Measurements from ENCODE around the gene CENPL. TPM values are rescaled to one million over a fixed set of nuclear protein-coding genes. Genes with fewer than 3 reads are reported as not detected.

Gene CENPL
- total and polyA plus RNA-seq, 9 of the 15 experiments (the other 6 are each of a cell fraction or from before 2014, with no cell fraction given): 33.0 to 52.7 (median 39.7) TPM

DNA sequence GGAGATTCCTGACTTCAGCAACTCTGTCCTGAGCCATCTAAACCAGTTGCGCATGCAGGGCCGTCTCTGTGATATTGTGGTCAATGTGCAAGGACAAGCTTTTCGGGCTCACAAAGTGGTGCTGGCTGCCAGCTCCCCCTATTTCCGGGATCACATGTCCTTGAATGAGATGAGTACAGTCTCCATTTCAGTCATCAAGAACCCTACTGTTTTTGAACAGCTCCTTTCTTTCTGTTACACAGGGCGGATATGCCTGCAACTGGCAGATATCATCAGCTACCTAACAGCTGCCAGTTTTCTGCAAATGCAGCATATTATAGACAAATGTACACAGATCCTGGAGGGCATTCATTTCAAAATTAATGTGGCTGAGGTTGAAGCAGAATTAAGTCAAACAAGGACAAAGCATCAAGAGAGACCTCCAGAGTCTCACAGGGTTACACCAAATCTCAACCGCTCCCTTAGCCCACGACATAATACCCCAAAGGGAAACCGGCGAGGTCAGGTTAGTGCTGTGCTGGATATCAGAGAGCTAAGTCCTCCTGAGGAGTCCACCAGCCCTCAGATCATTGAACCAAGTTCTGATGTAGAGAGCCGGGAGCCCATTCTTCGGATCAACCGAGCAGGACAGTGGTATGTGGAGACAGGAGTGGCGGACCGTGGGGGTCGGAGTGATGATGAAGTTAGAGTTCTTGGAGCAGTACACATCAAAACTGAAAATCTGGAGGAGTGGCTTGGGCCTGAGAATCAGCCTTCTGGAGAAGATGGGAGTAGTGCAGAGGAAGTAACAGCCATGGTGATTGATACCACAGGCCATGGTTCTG is 45.8 kb upstream of the CENPL start (continued):
- TF ChIP-seq, protein P1, sequence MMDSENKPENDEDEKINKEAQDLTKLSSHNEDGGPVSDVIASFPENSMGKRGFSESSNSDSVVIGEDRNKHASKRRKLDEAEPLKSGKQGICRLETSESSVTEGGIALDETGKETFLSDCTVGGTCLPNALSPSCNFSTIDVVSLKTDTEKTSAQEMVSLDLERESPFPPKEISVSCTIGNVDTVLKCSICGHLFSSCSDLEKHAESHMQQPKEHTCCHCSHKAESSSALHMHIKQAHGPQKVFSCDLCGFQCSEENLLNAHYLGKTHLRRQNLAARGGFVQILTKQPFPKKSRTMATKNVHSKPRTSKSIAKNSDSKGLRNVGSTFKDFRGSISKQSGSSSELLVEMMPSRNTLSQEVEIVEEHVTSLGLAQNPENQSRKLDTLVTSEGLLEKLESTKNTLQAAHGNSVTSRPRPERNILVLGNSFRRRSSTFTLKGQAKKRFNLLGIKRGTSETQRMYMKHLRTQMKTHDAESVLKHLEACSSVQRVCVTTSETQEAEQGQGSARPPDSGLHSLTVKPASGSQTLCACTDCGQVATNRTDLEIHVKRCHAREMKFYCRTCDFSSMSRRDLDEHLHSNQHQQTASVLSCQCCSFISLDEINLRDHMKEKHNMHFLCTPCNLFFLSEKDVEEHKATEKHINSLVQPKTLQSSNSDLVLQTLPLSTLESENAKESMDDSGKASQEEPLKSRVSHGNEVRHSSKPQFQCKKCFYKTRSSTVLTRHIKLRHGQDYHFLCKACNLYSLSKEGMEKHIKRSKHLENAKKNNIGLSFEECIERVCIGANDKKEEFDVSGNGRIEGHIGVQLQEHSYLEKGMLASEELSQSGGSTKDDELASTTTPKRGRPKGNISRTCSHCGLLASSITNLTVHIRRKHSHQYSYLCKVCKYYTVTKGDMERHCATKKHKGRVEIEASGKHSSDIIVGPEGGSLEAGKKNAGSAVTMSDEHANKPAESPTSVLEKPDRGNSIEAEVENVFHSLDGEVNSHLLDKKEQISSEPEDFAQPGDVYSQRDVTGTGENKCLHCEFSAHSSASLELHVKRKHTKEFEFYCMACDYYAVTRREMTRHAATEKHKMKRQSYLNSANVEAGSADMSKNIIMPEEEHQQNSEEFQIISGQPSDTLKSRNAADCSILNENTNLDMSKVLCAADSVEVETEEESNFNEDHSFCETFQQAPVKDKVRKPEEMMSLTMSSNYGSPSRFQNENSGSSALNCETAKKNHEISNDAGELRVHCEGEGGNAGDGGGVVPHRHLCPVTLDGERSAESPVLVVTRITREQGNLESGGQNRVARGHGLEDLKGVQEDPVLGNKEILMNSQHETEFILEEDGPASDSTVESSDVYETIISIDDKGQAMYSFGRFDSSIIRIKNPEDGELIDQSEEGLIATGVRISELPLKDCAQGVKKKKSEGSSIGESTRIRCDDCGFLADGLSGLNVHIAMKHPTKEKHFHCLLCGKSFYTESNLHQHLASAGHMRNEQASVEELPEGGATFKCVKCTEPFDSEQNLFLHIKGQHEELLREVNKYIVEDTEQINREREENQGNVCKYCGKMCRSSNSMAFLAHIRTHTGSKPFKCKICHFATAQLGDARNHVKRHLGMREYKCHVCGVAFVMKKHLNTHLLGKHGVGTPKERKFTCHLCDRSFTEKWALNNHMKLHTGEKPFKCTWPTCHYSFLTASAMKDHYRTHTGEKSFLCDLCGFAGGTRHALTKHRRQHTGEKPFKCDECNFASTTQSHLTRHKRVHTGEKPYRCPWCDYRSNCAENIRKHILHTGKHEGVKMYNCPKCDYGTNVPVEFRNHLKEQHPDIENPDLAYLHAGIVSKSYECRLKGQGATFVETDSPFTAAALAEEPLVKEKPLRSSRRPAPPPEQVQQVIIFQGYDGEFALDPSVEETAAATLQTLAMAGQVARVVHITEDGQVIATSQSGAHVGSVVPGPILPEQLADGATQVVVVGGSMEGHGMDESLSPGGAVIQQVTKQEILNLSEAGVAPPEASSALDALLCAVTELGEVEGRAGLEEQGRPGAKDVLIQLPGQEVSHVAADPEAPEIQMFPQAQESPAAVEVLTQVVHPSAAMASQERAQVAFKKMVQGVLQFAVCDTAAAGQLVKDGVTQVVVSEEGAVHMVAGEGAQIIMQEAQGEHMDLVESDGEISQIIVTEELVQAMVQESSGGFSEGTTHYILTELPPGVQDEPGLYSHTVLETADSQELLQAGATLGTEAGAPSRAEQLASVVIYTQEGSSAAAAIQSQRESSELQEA (IDR thresholded peaks at IDR 0.05; ENCODE audit: low read depth): no peak
- TF ChIP-seq PCBP1 (IDR thresholded peaks at IDR 0.05; ENCODE audit: low read depth, low read length, poor library complexity, severe bottlenecking) (no peak), SMAD3 (CRISPR knock-in tag; conservative IDR thresholded peaks at IDR 0.05) (no peak), MAFG (tag; conservative IDR thresholded peaks at IDR 0.05) (peak; percentile 86), FOXA3 (CRISPR knock-in tag; conservative IDR thresholded peaks at IDR 0.05 in 1 of 2, IDR thresholded peaks at IDR 0.05 in 1 of 2) (no peak), ZNF324 (CRISPR knock-in tag; IDR thresholded peaks at IDR 0.05) (no peak)
- TF ChIP-seq, protein P2, sequence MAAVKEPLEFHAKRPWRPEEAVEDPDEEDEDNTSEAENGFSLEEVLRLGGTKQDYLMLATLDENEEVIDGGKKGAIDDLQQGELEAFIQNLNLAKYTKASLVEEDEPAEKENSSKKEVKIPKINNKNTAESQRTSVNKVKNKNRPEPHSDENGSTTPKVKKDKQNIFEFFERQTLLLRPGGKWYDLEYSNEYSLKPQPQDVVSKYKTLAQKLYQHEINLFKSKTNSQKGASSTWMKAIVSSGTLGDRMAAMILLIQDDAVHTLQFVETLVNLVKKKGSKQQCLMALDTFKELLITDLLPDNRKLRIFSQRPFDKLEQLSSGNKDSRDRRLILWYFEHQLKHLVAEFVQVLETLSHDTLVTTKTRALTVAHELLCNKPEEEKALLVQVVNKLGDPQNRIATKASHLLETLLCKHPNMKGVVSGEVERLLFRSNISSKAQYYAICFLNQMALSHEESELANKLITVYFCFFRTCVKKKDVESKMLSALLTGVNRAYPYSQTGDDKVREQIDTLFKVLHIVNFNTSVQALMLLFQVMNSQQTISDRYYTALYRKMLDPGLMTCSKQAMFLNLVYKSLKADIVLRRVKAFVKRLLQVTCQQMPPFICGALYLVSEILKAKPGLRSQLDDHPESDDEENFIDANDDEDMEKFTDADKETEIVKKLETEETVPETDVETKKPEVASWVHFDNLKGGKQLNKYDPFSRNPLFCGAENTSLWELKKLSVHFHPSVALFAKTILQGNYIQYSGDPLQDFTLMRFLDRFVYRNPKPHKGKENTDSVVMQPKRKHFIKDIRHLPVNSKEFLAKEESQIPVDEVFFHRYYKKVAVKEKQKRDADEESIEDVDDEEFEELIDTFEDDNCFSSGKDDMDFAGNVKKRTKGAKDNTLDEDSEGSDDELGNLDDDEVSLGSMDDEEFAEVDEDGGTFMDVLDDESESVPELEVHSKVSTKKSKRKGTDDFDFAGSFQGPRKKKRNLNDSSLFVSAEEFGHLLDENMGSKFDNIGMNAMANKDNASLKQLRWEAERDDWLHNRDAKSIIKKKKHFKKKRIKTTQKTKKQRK (IDR thresholded peaks at IDR 0.05; ENCODE audit: borderline replicate concordance, low read depth, low read length): no peak
- TF ChIP-seq, protein P3, sequence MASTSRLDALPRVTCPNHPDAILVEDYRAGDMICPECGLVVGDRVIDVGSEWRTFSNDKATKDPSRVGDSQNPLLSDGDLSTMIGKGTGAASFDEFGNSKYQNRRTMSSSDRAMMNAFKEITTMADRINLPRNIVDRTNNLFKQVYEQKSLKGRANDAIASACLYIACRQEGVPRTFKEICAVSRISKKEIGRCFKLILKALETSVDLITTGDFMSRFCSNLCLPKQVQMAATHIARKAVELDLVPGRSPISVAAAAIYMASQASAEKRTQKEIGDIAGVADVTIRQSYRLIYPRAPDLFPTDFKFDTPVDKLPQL (IDR thresholded peaks at IDR 0.05; ENCODE audit: extremely low read depth, insufficient read length): no peak
- TF ChIP-seq, protein P4, sequence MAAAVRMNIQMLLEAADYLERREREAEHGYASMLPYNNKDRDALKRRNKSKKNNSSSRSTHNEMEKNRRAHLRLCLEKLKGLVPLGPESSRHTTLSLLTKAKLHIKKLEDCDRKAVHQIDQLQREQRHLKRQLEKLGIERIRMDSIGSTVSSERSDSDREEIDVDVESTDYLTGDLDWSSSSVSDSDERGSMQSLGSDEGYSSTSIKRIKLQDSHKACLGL (CRISPR knock-in tag; IDR thresholded peaks at IDR 0.05; ENCODE audit: borderline replicate concordance, poor library complexity, severe bottlenecking): no peak
- TF ChIP-seq, protein P5, sequence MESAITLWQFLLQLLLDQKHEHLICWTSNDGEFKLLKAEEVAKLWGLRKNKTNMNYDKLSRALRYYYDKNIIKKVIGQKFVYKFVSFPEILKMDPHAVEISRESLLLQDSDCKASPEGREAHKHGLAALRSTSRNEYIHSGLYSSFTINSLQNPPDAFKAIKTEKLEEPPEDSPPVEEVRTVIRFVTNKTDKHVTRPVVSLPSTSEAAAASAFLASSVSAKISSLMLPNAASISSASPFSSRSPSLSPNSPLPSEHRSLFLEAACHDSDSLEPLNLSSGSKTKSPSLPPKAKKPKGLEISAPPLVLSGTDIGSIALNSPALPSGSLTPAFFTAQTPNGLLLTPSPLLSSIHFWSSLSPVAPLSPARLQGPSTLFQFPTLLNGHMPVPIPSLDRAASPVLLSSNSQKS (CRISPR knock-in tag; IDR thresholded peaks at IDR 0.05): no peak
